GM12878 (cell line): Measurements from ENCODE around the gene F7. TPM values are rescaled to one million over a fixed set of nuclear protein-coding genes. Genes with fewer than 3 reads are reported as not detected.

Experiments
- ATAC-seq: fragments of 200-7000 bp; cut with Tn5 transposase; 3 replicates; pipeline ENCODE4 v1.9.1; 2020; ENCODE audit warnings: mild to moderate bottlenecking, moderate library complexity
- BruUV-seq: library from RNA; stranded (reverse); fragments of 400-500 nt; replicated peaks from 2 replicates; lab custom pipeline; 2021; lab: Mats Ljungman, UMichigan
- CTCF ChIA-PET: fragments of 300-600 bp; sonication (Branson Sonifier 250); formaldehyde crosslinking; extraction: SDS; loops from one replicate; lab custom pipeline; 2021; ENCODE audit warnings: inconsistent platforms; lab: Yijun Ruan, JAX
- POLR2A ChIA-PET: fragments of 350-600 bp; formaldehyde crosslinking; extraction: SDS; loops from one replicate; lab custom pipeline; 2021; ENCODE audit warnings: inconsistent platforms; lab: Charles Lee
- RAD21 ChIA-PET: fragments of 300-600 bp; sonication (Branson Sonifier 250); formaldehyde crosslinking; loops from one replicate; lab custom pipeline; 2023; ENCODE audit warnings: antibody characterized with exemption; ENCODE audit not compliant: unreplicated experiment; lab: Charles Lee
- SMC1A ChIA-PET: fragments of 300-600 bp; sonication (Branson Sonifier 250); formaldehyde crosslinking; loops from one replicate; lab custom pipeline; 2023; ENCODE audit not compliant: unreplicated experiment, uncharacterized antibody; lab: Charles Lee
- DNase-seq: peaks from one replicate; pipeline ENCODE4 v3.0.0-alpha.2; 2011; ENCODE audit warnings: low read depth, low spot score
- FAIRE-seq: peaks from 3 replicates; lab custom pipeline; 2011; peaks lifted over from hg19 to GRCh38; lab: Jason Lieb, UNC
- H2AFZ ChIP-seq: 2 replicates; pipeline ENCODE4 v1.6.0; 2011; ENCODE audit warnings: low read depth, low read length, control low read depth; ENCODE audit not compliant: control insufficient read depth
- H3K27ac ChIP-seq: 2 replicates; pipeline ENCODE4 v1.5.1; 2011; ENCODE audit warnings: control low read depth; ENCODE audit not compliant: control insufficient read depth, insufficient read depth
- H3K27me3 ChIP-seq, 2 experiments: replicated peaks in 1 of 2; 2 replicates each; pipeline versions ENCODE4 v1.6.0 to v1.6.1; 2011; ENCODE audit warnings: low read length in 1 of 2; ENCODE audit not compliant: control insufficient read depth in 2 of 2, insufficient read depth in 2 of 2
- H3K36me3 ChIP-seq, 2 experiments: 2 replicates each; pipeline ENCODE4 v1.5.1; 2011; ENCODE audit warnings: low read length in 1 of 2; ENCODE audit not compliant: control insufficient read depth in 2 of 2, insufficient read depth in 2 of 2
- H3K4me1 ChIP-seq: 2 replicates; pipeline ENCODE4 v1.6.1; 2011; ENCODE audit warnings: mild to moderate bottlenecking, low read length, moderate library complexity, mixed read lengths; ENCODE audit not compliant: control insufficient read depth, insufficient read depth
- H3K4me2 ChIP-seq: 2 replicates; pipeline ENCODE4 v1.6.0; 2011; ENCODE audit warnings: control low read depth; ENCODE audit not compliant: control insufficient read depth, insufficient read depth
- H3K4me3 ChIP-seq: fragments of 200-600 bp; sonication (generic); 2 replicates; pipeline ENCODE4 v1.5.1; 2016
- H3K79me2 ChIP-seq: 2 replicates; pipeline ENCODE4 v1.6.0; 2011; ENCODE audit warnings: low read length; ENCODE audit not compliant: control insufficient read depth, insufficient read depth
- H3K9ac ChIP-seq: 2 replicates; pipeline ENCODE4 v1.8.0; 2011; ENCODE audit warnings: low read length, control low read depth, mixed read lengths; ENCODE audit not compliant: control insufficient read depth, insufficient read depth
- H3K9me3 ChIP-seq: replicated peaks from 3 replicates; pipeline ENCODE4 v1.5.1; 2011; ENCODE audit warnings: mild to moderate bottlenecking, low read length; ENCODE audit not compliant: control insufficient read depth, insufficient read depth
- H4K20me1 ChIP-seq: 2 replicates; pipeline ENCODE4 v1.6.0; 2011; ENCODE audit not compliant: control insufficient read depth, insufficient read depth
- CBFB ChIP-seq: IDR thresholded peaks from 2 replicates; pipeline ENCODE4 v1.6.1; 2016; ENCODE audit warnings: antibody characterized with exemption, low read depth
- FOXM1 ChIP-seq: IDR thresholded peaks from 2 replicates; pipeline ENCODE4 v1.6.1; 2012; ENCODE audit warnings: low read depth, mild to moderate bottlenecking, inconsistent platforms, low read length, moderate library complexity
- MEF2B ChIP-seq: fragments of 450-650 bp; IDR thresholded peaks from 2 replicates; pipeline ENCODE4 v1.6.1; 2018; ENCODE audit warnings: mild to moderate bottlenecking, moderate library complexity; ENCODE audit not compliant: partially characterized antibody, poor library complexity, severe bottlenecking
- MYC ChIP-seq: IDR thresholded peaks from 2 replicates; pipeline ENCODE4 v1.6.1; 2011; ENCODE audit warnings: mild to moderate bottlenecking, low read length, moderate library complexity, inconsistent platforms; ENCODE audit not compliant: insufficient read depth, insufficient replicate concordance, insufficient read length, severe bottlenecking
- NFYA ChIP-seq: IDR thresholded peaks from 2 replicates; pipeline ENCODE4 v1.6.1; 2011; ENCODE audit warnings: low read depth, mild to moderate bottlenecking, low read length, improper control_type of control experiment, borderline replicate concordance
- NR2C2 ChIP-seq: IDR thresholded peaks from 2 replicates; pipeline ENCODE4 v1.6.1; 2011; ENCODE audit warnings: borderline replicate concordance, low read depth; ENCODE audit not compliant: control insufficient read depth, insufficient read length
- PAX8 ChIP-seq: fragments of 450-650 bp; IDR thresholded peaks from 2 replicates; pipeline ENCODE4 v1.6.1; 2017; ENCODE audit warnings: mild to moderate bottlenecking, moderate library complexity
- SMAD1 ChIP-seq: fragments of 450-650 bp; IDR thresholded peaks from 2 replicates; pipeline ENCODE4 v1.6.1; 2018; ENCODE audit warnings: mild to moderate bottlenecking, low read depth; ENCODE audit not compliant: partially characterized antibody
- ZBED1 ChIP-seq: IDR thresholded peaks from 2 replicates; pipeline ENCODE4 v1.6.1; 2016; ENCODE audit warnings: borderline replicate concordance
- ZNF24 ChIP-seq: fragments of 450-650 bp; IDR thresholded peaks from 2 replicates; pipeline ENCODE4 v1.6.1; 2017; ENCODE audit warnings: antibody characterized with exemption, mild to moderate bottlenecking
- ZSCAN29 ChIP-seq: fragments of 450-650 bp; IDR thresholded peaks from 2 replicates; pipeline ENCODE4 v1.6.1; 2017; ENCODE audit warnings: mild to moderate bottlenecking, moderate library complexity
- WGBS: methylation state at CpG from one replicate; pipeline ENCODE4 v1.1.6; 2016; ENCODE audit warnings: low lambda C conversion rate; ENCODE audit not compliant: insufficient replicate concordance, insufficient coverage; ENCODE audit errors: missing lambda C conversion rate; 5-methylcytosine and 5-hydroxymethylcytosine counted together
- in situ Hi-C: fragments of 300-500 bp; cut with MboI; formaldehyde crosslinking; loops from 9 replicates; pipeline ENCODE4 v1.14.3; 2018; ENCODE audit warnings: mixed read lengths
- intact Hi-C: fragments of 100-400 bp; cut with micrococcal nuclease; formaldehyde crosslinking; loops from one replicate; pipeline ENCODE4 v1.14.2; 2022; ENCODE audit not compliant: unreplicated experiment
- polyA plus RNA-seq, 11 experiments: library from polyadenylated mRNA; depleted of rRNA in 4 of 11; unstranded in 6 of 11; stranded (reverse) in 5 of 11; fragments of >200 nt; fragmentation: Nextera tagmentation in 4 of 11; fragmentation: Illumina TruSeq in 1 of 11; extraction: Ambion mirVana in 4 of 11; extraction: Trizol in 1 of 11; gene quantifications; 1 replicate in 1 of 11; 2 replicates in 10 of 11; pipeline versions ENCODE4 v1.2.1 to v1.2.3, GENCODE V29; 2011 to 2016; ENCODE audit warnings: inconsistent platforms in 2 of 11, missing spikeins in 2 of 11, low read depth in 1 of 11
- total RNA-seq, 4 experiments: library from RNA; depleted of rRNA in 3 of 4; stranded (reverse); fragments of >200 nt in 3 of 4; fragmentation: Illumina TruSeq in 1 of 4; extraction: Trizol in 1 of 4; gene quantifications; 2 replicates each; pipeline versions ENCODE4 v1.2.1 to v1.2.3, GENCODE V29; 2013 to 2021
- TF ChIP-seq, protein P1 (sequence below): fragments of 450-650 bp; formaldehyde crosslinking; IDR thresholded peaks from 2 replicates; pipeline ENCODE4 v1.4.0; 2020; ENCODE audit warnings: mild to moderate bottlenecking, moderate library complexity

Gene F7
- total and polyA plus RNA-seq, 10 of the 15 experiments (the other 5 are each of a cell fraction or from before 2014, with no cell fraction given): not detected

DNA sequence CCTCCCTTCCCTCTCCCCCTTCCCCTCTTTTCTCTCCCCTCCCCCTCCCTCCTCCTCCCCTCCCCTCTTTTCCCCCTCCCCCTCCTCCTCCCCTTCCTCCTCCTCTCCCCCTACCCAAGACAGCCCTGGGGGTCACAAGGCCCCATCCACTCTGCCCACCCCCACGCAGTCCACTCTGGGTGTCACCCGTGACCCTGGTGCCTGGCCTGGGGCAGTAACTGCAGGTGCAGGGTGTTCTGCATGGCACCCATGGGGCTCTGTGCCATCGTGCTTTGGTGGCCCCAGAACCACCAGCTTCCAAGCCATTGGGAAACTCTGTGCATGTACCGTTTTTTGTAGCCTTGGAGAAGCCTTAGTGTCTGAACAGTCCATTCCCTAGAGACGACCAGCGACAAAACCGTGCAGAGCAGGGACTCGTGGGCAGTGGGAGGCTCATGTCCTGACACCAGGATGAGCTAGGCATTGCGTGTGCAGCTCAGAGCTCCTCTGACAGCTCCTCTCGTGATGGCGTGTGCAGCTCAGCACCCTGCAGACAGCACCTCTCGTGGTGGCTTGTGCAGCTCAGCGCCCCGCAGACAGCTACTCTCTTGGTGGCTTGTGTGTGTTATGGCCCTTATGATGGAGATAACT is 43.7 kb upstream of the F7 start:
- no peak overlapping the region for H3K9ac ChIP-seq
- SMC1A ChIA-PET: no interaction called here
- RAD21 ChIA-PET: no interaction called here
- in situ Hi-C loops (no loop called here), intact Hi-C loops (no loop called here)
- FAIRE-seq (no peak), ATAC-seq (no peak), DNase-seq (no peak)
- H3K36me3 ChIP-seq: no peaks in the 10 kb centered on the region
- H3K27ac ChIP-seq: no peak overlapping the region
- BruUV-seq: no TSS peak
- CTCF ChIA-PET: no interaction called here
- no peak overlapping the region for H3K4me3 ChIP-seq
- TF ChIP-seq ZSCAN29: no peak
- TF ChIP-seq FOXM1: no peak
- no peaks in the 10 kb centered on the region for H3K27me3 ChIP-seq
- H3K4me2 ChIP-seq: no peak overlapping the region
- no peak overlapping the region for H2AFZ ChIP-seq
- 45% methylated on average over 13 of the region's 14 CpGs for WGBS
- no peaks in the 10 kb centered on the region for H3K79me2 ChIP-seq
- no peaks in the 10 kb centered on the region for H3K4me1 ChIP-seq
- POLR2A ChIA-PET: no interaction called here
- peaks cover 2% of the 10 kb centered on the region; the same call in 1 of the 3 replicates for H3K9me3 ChIP-seq
- no peaks in the 10 kb centered on the region for H4K20me1 ChIP-seq

DNA sequence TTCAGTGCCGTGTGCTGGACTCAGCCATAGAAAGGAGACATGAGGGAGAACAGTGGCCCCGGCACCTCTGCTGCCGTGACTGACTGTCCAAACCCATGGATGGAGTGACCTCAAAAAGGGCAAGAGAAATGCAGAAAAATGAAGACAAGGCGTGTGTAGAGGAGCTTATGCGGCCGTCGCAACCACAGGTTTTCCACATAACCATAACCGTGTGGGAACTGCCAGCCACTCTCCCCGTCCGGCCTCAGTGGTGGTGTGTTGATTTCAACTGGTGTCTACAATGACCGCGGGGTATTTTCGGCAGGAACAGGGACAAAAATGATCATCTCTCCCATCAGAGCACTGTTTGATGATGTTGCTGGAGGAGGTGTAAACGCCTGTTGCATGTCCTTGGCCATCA is 42.9 kb upstream of the F7 start:
- Histone ChIP-seq H3K36me3 (no peaks in the 10 kb centered on the region), H3K4me2 (no peak overlapping the region), H3K4me1 (no peaks in the 10 kb centered on the region), H4K20me1 (no peaks in the 10 kb centered on the region), H3K79me2 (no peaks in the 10 kb centered on the region), H3K9me3 (no peaks in the 10 kb centered on the region; the same call in 2 of the 3 replicates), H3K9ac (no peak overlapping the region), H2AFZ (no peak overlapping the region), H3K27ac (no peak overlapping the region), H3K4me3 (no peak overlapping the region), H3K27me3 (no peaks in the 10 kb centered on the region)
- ChIA-PET CTCF (no interaction called here), POLR2A (no interaction called here), RAD21 (no interaction called here), SMC1A (no interaction called here)
- DNase-seq: no peak
- TF ChIP-seq SMAD1: no peak
- no peak for TF ChIP-seq NR2C2
- TF ChIP-seq CBFB: no peak
- TF ChIP-seq, protein P1, sequence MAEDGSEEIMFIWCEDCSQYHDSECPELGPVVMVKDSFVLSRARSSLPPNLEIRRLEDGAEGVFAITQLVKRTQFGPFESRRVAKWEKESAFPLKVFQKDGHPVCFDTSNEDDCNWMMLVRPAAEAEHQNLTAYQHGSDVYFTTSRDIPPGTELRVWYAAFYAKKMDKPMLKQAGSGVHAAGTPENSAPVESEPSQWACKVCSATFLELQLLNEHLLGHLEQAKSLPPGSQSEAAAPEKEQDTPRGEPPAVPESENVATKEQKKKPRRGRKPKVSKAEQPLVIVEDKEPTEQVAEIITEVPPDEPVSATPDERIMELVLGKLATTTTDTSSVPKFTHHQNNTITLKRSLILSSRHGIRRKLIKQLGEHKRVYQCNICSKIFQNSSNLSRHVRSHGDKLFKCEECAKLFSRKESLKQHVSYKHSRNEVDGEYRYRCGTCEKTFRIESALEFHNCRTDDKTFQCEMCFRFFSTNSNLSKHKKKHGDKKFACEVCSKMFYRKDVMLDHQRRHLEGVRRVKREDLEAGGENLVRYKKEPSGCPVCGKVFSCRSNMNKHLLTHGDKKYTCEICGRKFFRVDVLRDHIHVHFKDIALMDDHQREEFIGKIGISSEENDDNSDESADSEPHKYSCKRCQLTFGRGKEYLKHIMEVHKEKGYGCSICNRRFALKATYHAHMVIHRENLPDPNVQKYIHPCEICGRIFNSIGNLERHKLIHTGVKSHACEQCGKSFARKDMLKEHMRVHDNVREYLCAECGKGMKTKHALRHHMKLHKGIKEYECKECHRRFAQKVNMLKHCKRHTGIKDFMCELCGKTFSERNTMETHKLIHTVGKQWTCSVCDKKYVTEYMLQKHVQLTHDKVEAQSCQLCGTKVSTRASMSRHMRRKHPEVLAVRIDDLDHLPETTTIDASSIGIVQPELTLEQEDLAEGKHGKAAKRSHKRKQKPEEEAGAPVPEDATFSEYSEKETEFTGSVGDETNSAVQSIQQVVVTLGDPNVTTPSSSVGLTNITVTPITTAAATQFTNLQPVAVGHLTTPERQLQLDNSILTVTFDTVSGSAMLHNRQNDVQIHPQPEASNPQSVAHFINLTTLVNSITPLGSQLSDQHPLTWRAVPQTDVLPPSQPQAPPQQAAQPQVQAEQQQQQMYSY (CRISPR knock-in tag): no peak
- no peak for TF ChIP-seq NFYA
- TF ChIP-seq PAX8: no peak
- no peak for TF ChIP-seq ZNF24
- TF ChIP-seq MYC: no peak
- no peak for TF ChIP-seq MEF2B
- no peak for TF ChIP-seq ZBED1
- WGBS: 67% methylated on average over 14 of the region's 14 CpGs
- no peak for ATAC-seq
- BruUV-seq: no TSS peak
- in situ Hi-C loops: no loop called here
- FAIRE-seq: no peak
- intact Hi-C loops: no loop called here
